GM19463 (cell line): Measurements from ENCODE around the gene ECM1.
A peak's percentile ranks its signal among the peaks of the same experiment; 100 is the strongest.

Source experiments
- ATAC-seq: cut with Tn5 transposase; IDR thresholded peaks from one replicate; pipeline ENCODE4 v1.9.1; 2021; ENCODE audit warnings: mild to moderate bottlenecking, moderate library complexity; ENCODE audit not compliant: unreplicated experiment

ECM1 gene

DNA sequence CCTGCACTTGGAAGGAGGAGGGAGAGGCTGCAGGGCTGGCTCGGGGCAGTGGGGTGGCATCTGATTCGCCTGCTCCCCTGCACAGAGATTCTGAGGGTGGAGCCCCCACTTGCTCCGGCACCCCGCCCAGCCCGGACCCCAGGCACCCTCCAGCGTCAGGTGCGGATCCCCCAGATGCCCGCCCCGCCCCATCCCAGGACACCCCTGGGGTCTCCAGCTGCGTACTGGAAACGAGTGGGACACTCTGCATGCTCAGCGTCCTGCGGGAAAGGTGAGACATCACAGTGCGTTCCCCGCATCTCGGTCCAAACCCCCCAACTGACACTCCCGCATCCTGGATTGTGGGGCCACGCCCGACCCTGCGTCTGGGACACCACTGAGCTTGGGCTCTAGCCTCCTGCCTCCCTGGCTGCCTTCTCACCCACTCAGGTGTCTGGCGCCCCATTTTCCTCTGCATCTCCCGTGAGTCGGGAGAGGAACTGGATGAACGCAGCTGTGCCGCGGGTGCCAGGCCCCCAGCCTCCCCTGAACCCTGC, 49.2 kb downstream of the ECM1 start:
- ATAC-seq: no peak

DNA sequence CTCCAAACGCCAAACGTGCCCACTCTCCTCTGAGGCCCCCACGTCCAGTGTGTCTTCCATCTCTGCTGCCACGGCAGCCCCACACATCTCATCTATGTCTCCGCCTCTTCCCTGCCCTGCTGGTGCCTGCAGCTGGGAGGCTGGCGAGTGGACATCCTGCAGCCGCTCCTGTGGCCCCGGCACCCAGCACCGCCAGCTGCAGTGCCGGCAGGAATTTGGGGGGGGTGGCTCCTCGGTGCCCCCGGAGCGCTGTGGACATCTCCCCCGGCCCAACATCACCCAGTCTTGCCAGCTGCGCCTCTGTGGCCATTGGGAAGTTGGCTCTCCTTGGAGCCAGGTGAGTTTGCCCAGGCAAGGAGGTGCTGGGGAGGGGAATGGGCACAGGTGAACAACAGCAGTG, 49.9 kb downstream of the ECM1 start:
- no peak for ATAC-seq

DNA sequence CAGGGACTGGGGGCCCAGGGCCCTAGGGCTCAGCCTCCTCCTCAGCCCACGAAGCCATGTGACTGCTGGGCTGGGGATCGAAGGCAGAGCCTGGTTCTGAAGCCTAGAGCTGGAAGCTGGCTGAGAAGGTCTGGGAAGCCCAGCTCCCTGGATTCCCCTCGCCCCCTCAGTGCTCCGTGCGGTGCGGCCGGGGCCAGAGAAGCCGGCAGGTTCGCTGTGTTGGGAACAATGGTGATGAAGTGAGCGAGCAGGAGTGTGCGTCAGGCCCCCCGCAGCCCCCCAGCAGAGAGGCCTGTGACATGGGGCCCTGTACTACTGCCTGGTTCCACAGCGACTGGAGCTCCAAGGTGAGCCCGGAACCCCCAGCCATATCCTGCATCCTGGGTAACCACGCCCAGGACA, 50.4 kb downstream of the ECM1 start:
- ATAC-seq: no peak

DNA sequence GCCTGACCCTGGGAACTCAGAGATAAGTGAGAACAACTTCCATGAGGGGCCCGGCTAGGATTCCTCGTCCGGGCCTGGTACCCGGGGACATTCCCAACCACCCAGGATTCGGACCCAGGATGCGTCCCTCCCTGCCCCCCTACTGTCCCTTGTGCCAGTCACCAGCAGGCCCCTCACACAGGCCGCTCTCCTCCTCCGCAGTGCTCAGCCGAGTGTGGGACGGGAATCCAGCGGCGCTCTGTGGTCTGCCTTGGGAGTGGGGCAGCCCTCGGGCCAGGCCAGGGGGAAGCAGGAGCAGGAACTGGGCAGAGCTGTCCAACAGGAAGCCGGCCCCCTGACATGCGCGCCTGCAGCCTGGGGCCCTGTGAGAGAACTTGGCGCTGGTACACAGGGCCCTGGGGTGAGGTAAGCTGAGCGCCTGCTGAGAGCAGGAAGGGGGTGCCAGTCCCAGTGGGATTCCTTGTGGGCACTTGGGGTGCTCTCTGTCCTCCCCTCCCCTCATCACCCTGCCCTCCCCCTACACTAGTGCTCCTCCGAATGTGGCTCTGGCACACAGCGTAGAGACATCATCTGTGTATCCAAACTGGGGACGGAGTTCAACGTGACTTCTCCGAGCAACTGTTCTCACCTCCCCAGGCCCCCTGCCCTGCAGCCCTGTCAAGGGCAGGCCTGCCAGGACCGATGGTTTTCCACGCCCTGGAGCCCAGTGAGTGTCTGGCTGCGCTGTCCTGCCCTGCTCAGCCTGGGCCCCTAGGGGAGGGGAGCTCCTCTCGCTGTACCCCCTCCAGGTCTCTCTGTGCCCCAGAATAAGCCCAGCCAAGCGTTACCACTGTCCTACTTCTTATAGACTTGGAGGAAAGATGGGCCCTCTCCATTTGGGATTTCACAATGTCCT, 51.1 kb downstream of the ECM1 start:
- no peak for ATAC-seq

DNA sequence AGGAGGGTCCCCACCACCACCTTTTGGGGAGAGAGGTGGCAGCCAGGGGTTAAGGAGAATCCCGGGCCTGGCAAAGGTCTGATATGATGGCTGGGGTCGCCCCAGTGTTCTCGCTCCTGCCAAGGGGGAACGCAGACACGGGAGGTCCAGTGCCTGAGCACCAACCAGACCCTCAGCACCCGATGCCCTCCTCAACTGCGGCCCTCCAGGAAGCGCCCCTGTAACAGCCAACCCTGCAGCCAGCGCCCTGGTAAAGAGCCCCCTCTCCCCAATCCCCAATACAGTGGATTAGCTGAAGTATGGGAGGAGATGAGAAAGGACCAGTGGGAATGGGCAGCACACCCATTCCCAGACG, 51.7 kb downstream of the ECM1 start:
- ATAC-seq: no peak

DNA sequence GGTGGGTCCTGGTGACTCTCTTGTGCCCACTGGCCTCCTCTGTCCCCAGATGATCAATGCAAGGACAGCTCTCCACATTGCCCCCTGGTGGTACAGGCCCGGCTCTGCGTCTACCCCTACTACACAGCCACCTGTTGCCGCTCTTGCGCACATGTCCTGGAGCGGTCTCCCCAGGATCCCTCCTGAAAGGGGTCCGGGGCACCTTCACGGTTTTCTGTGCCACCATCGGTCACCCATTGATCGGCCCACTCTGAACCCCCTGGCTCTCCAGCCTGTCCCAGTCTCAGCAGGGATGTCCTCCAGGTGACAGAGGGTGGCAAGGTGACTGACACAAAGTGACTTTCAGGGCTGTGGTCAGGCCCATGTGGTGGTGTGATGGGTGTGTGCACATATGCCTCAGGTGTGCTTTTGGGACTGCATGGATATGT, 52.1 kb downstream of the ECM1 start:
- no peak for ATAC-seq

DNA sequence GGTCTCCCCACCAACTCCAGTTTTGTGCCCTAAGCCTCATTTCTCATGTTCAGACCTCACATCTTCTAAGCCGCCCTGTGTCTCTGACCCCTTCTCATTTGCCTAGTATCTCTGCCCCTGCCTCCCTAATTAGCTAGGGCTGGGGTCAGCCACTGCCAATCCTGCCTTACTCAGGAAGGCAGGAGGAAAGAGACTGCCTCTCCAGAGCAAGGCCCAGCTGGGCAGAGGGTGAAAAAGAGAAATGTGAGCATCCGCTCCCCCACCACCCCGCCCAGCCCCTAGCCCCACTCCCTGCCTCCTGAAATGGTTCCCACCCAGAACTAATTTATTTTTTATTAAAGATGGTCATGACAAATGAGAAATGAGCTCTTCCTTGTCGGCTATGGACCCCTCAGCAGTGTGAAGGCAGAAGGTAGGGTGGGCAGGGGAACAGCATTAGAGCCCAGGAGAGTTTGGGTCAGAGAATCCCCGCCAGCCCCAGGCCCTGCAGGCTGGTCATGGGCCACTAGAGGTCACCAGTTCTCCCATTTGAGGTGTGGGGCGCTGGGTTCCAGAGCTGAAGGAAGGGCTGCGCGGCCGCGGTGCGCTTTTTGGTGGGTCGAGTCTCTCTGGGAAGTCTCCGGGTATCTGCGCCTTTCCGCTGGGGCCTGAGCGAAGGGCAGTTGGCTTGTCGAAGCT, 52.8 kb downstream of the ECM1 start:
- no peak for ATAC-seq

DNA sequence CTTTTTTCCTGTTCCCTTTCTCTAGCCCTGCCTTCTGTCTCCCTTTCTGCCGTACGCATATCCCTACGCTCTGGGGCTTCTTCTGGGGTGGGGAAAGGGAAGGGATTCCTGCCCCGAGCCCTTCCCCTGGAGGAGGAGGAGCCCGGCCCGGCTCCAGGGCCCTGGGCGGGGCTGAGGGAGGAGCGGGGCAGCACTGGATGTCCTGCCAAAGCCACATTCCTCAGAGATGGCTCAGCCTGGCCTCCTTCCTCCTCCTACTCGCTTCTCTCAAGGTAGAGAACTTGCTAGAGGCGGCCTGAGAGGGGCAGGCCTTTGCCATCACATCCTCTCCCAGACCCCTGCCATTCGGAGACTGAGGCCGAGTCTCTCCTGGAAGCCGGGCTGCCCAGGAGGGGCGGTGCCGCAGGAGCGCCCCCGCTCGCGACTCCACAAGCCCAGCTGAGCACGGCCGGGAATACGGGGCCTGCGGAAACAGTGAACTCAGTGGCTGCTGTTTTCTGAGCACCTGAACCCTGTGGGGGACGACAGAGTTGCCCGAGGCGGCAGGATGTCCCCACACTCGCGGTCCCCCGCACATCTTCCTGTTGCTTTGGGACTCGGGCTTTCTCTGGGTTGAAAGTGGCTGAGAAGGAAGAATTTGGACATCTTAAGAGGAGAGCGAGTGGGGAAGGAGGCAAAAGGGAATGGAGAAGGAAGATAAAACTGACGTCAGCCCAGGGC, 53.5 kb downstream of the ECM1 start:
- ATAC-seq: no peak

DNA sequence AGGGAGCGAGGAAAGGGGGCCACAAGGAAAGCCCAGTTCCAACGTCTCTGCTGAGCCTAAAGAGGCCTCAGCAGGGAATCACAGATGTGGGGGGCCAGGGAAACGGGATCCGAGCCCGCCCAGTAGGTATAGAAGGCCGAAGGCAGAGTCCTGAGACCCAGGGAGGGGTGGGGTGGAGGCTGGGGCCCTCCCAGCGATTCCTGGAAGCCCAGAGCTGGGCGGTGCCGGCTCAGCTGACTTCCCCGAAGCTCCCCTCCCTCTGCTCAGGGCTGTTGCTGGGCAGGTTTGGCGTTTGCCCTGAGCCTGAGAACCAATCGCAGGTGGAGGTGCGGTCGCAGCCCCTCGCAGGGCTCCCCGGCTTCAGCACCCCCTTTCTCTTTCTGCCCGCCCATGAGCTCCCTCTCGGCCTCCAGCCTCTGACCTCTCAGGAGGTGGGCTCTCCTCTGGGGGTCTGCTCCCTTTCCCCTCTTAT, 54.1 kb downstream of the ECM1 start:
- ATAC-seq: peak; percentile 39

DNA sequence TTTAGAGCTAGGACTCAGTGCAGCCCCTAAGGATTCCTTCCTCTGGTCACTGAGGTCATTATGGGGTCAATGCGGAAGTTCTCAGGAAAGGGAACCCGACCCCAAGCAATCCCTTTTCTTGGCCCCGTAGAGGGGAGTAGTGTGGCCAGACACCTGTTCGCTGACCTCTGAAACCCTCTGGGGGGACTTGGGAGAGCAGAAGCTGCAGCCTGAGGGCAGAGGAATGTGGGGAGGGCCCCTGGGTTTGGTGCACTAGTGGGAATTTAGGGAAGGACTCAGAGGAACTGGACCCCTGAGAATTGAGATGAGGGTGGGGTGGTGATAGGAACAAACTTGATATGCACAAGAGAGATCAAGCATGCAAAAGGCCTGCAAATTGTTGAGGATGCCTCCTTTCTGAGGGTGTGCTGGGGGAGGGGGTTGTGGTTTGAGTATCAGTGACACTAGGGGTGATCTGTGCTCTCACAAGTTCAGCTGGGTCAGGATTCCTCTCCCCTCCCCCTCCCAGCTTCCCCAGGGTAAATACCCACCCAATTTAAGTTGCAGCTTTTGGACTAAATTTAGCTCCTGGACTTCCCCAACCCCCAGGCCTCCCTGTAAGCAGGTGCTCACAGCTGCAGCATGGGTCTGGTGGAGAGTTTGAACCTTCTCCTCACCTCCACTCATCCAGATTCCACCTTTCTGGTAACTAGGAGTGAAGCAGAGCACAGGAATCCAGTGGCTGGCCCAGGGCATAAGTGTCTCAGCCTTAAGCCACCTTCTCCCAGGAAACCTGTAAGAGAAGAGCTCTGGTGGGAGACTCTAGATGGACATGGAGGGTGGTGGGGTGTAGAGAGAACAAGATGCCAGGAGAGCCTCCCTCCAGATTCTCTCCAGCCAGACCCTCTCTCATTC, 54.8 kb downstream of the ECM1 start:
- peak; percentile 35 for ATAC-seq
